ENCODE data around the gene MYH11. TPM values are rescaled to one million over a fixed set of nuclear protein-coding genes. Genes with fewer than 3 reads are reported as not detected.

Gene MYH11
- total RNA-seq, 1 experiment from 2014 or later, result not detected

GRCh38 chr16:15782573-15783365, 74.1 kb downstream of the MYH11 start:
- TF ChIP-seq CTCF (conservative IDR thresholded peaks at IDR 0.05; ENCODE audit: low read depth, low read length) (0 out of 2 replicates have a peak, but pooled peaks have one; percentile 21), EZH2 (IDR thresholded peaks at IDR 0.05; ENCODE audit: borderline replicate concordance, low read depth, low read length, poor library complexity, severe bottlenecking) (no peak)
- no peak overlapping the region for H3K27ac ChIP-seq (ENCODE audit: low read depth, low read length, poor library complexity, severe bottlenecking)
- no TSS peak for BruUV-seq (replicated peaks)
- H3K36me3 ChIP-seq (ENCODE audit: insufficient read depth, low read length, poor library complexity, severe bottlenecking), result no peaks in the 10 kb centered on the region
- H3K9me3 ChIP-seq (ENCODE audit: low read depth, low read length, poor library complexity, severe bottlenecking), result no peaks in the 10 kb centered on the region
- intact Hi-C loops (cut with micrococcal nuclease; ENCODE audit: unreplicated experiment), result no loop called here
- peak; percentile 32 for DNase-seq (ENCODE audit: low spot score)
- ChIA-PET POLR2A (ENCODE audit: low non-redundant PET) (no interaction called here), CTCF (no interaction called here)
- no peaks in the 10 kb centered on the region for H3K27me3 ChIP-seq (replicated peaks; ENCODE audit: insufficient read depth, low read depth, low read length, poor library complexity)
- H3K4me1 ChIP-seq (ENCODE audit: insufficient read depth, low read length, poor library complexity, severe bottlenecking), result no peaks in the 10 kb centered on the region
- H3K4me3 ChIP-seq (ENCODE audit: low read depth, low read length, poor library complexity, severe bottlenecking), result no peak overlapping the region

GRCh38 chr16:15781650-15782049, 75.2 kb downstream of the MYH11 start:
- Histone ChIP-seq H3K9me3 (ENCODE audit: low read depth, low read length, poor library complexity, severe bottlenecking) (no peaks in the 10 kb centered on the region), H3K4me1 (ENCODE audit: insufficient read depth, low read length, poor library complexity, severe bottlenecking) (no peaks in the 10 kb centered on the region), H3K27ac (ENCODE audit: low read depth, low read length, poor library complexity, severe bottlenecking) (no peak overlapping the region), H3K4me3 (ENCODE audit: low read depth, low read length, poor library complexity, severe bottlenecking) (no peak overlapping the region), H3K36me3 (ENCODE audit: insufficient read depth, low read length, poor library complexity, severe bottlenecking) (no peaks in the 10 kb centered on the region), H3K27me3 (replicated peaks; ENCODE audit: insufficient read depth, low read depth, low read length, poor library complexity) (peaks cover under 1% of the 10 kb centered on the region)
- CTCF ChIA-PET, result no interaction called here
- TF ChIP-seq EZH2 (IDR thresholded peaks at IDR 0.05; ENCODE audit: borderline replicate concordance, low read depth, low read length, poor library complexity, severe bottlenecking) (no peak), CTCF (conservative IDR thresholded peaks at IDR 0.05; ENCODE audit: low read depth, low read length) (no peak)
- intact Hi-C loops (cut with micrococcal nuclease; ENCODE audit: unreplicated experiment), result no loop called here
- DNase-seq (ENCODE audit: low spot score), result no peak
- POLR2A ChIA-PET (ENCODE audit: low non-redundant PET), result no interaction called here
- BruUV-seq (replicated peaks), result no TSS peak

GRCh38 chr16:15780805-15781204, 76.0 kb downstream of the MYH11 start:
- H3K27me3 ChIP-seq (replicated peaks; ENCODE audit: insufficient read depth, low read depth, low read length, poor library complexity), result peaks cover 3% of the 10 kb centered on the region
- POLR2A ChIA-PET (ENCODE audit: low non-redundant PET), result no interaction called here
- no peaks in the 10 kb centered on the region for H3K36me3 ChIP-seq (ENCODE audit: insufficient read depth, low read length, poor library complexity, severe bottlenecking)
- no peaks in the 10 kb centered on the region for H3K9me3 ChIP-seq (ENCODE audit: low read depth, low read length, poor library complexity, severe bottlenecking)
- TF ChIP-seq CTCF (conservative IDR thresholded peaks at IDR 0.05; ENCODE audit: low read depth, low read length) (no peak), EZH2 (IDR thresholded peaks at IDR 0.05; ENCODE audit: borderline replicate concordance, low read depth, low read length, poor library complexity, severe bottlenecking) (no peak)
- H3K4me1 ChIP-seq (ENCODE audit: insufficient read depth, low read length, poor library complexity, severe bottlenecking), result no peaks in the 10 kb centered on the region
- CTCF ChIA-PET, result no interaction called here
- no peak for DNase-seq (ENCODE audit: low spot score)
- no TSS peak for BruUV-seq (replicated peaks)
- intact Hi-C loops (cut with micrococcal nuclease; ENCODE audit: unreplicated experiment), result no loop called here
- no peak overlapping the region for H3K4me3 ChIP-seq (ENCODE audit: low read depth, low read length, poor library complexity, severe bottlenecking)
- no peak overlapping the region for H3K27ac ChIP-seq (ENCODE audit: low read depth, low read length, poor library complexity, severe bottlenecking)

Data from A673 (cell line).